HG02852 (cell line): ENCODE data around the gene STPG3.

Experiments
- ATAC-seq: cut with Tn5 transposase; IDR thresholded peaks from one replicate; pipeline ENCODE4 v1.9.1; 2021; ENCODE audit warnings: mild to moderate bottlenecking, moderate library complexity; ENCODE audit not compliant: unreplicated experiment

The STPG3 gene

GRCh38 chr9:137264067-137264466, 13.0 kb downstream of the STPG3 start:
- ATAC-seq: no peak

DNA sequence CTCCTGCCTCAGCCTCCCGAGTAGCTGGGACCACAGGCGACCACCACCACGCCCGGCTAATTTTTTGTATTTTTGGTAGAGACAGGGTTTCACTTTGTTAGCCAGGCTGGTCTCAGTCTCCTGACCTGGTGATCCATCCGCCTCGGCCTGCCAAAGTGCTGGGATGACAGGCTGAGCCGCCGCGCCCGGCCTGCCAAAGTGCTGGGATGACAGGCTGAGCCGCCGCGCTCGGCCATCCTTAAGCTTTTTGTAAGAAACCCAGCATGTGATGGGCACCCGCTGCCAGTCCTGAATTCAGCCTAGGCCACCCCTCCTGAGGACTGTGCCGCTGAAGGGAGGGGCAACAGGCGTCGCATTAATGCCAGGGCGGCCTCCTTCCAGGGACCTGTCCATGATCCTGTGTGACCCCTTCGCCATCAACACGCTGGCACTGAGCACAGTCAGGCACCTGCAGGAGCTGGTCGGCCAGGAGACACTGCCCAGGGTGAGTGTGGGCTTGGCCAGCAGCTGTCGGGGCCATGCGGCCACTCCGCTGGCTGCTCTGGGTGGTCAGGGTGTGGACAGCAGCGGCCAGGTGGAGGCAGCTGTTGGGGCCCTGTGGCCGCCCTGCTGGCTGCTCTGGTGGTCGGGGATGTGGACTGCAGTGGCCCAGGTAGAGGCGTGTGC, 14.5 kb downstream of the STPG3 start:
- no peak for ATAC-seq

DNA sequence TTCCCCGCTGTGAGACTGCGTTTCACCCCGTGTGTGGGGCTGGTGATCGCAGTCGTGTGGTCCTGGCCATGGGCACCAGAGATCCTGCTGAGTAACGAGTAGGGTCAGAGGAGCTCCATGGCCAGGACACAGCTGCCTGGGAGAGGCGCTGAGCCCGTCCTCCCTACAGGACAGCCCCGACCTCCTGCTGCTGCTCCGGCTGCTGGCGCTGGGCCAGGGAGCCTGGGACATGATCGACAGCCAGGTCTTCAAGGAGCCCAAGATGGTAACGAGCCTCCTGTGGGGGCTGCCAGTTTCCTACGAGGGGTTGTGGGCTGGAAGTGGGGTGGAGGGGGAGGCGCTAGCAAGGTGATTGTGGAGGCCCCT, 15.1 kb downstream of the STPG3 start:
- no peak for ATAC-seq

DNA sequence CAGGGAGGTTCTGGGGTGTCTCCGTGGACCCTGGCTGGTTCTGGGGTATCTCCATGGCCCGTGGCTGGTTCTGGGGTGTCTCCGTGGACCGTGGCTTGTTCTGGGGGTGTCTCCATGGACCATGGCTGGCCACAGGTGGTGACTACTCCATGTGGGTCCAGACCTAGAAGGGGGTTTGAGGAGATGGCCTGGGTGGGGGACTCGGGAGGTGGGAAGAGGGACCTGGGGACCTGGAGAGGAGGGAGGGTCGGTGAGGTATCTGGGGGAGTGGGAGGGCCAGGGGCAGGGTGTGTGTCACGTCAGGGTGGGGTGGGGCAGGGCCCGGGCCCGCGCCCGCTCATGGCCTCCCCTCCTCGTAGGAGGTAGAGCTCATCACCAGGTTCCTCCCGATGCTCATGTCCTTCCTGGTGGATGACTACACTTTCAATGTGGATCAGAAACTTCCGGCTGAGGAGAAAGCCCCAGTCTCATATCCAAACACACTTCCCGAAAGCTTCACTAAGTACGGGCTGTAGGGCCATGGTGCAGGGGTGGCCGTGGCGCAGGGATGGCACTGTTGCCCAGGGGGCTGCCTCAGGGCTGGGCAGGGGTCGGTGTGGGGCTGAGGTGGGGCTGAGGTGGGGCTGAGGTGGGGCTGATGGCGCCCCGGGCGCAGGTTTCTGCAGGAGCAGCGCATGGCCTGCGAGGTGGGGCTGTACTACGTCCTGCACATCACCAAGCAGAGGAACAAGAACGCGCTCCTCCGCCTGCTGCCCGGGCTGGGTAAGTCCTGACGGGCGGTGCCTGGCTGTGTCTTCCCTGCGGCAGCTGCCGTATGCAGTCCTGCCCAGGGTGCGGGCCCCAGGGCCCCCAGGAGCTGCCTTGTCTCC, 15.7 kb downstream of the STPG3 start:
- ATAC-seq: no peak

GRCh38 chr9:137267933-137268355, 16.9 kb downstream of the STPG3 start:
- ATAC-seq: no peak

DNA sequence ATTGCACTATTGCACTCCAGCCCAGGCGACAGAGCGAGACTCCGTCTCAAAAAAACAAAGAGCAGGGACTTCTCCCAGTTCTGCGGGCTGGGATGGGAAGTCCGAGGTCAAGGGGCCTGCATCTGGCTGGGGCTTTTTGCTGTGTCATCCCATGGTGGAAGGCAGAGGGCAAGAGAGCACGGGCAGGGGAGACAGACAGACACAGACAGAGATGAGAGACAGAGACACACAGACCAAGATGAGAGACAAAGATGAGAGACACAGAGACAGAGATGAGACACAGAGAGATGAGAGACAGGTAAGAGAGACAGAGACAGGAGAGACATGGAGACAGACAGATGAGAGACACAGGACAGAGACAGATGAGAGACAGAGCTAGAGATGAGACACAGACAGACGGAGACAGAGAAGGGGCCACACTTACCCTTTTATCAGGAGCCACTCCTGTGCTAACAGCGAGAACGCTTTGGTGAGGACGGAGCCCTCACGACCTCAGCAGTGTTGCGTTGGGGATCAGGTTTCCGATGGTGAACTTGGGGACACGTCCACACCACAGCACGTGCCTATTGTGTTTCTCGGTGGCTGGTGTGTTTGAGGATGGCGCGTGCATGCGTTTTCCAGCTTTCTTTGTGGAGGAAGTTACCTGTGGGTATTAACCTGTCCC, 17.6 kb downstream of the STPG3 start:
- ATAC-seq: no peak

DNA sequence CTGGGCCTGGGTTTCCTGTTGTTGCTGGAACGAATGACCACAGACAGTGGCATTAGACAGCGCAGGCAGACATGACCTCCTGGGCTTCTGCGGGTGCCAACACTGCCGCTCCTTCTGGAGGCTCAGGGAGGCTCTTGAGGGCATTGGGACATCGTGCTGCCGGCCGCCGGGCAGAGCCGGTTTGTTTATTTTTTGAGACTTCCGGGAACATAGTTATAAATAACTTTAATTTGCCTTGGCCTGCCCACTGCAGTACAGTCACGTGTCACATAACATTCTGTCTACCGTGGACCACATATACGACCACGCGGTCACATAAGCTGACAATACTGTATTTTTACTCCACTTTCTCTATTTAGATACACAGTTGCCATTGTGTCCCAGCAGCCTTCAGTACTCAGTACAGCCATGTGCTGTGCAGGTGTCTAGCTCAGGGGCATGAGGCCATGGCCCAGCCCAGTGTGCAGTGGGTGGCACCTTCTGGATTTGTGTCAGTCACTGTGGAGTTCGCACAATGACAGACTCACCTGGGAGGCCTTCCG, 18.2 kb downstream of the STPG3 start:
- ATAC-seq: no peak

- ATAC-seq: no peak
These were observed 20.0 kb downstream of the STPG3 start for GRCh38 chr9:137270929-137271695.

DNA sequence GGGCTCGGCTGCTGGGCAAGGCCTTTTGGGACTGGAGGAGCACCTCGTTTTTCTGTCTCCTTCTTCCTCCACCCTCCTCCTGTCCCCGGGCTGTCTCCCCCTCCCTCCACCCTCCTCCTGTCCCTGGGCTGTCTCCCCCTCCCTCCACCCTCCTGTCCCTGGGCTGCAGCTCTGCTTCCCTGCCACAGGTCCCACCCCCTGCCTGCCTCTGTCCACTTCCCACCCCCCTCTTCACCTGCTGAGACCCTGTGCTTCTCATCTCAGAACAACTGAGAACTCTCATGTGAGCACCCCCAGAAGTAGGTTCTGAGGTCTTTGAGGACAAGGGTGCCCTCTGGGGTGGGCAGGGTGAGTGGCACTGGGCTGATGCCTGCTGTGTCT, 20.6 kb downstream of the STPG3 start:
- no peak for ATAC-seq

- ATAC-seq: no peak
These were observed 21.4 kb downstream of the STPG3 start for GRCh38 chr9:137272241-137273094.

- ATAC-seq: no peak
These were observed 22.0 kb downstream of the STPG3 start for GRCh38 chr9:137273095-137273490.

GRCh38 chr9:137273611-137274320, 22.7 kb downstream of the STPG3 start:
- ATAC-seq: no peak

- no peak for ATAC-seq
These were observed 24.1 kb downstream of the STPG3 start for GRCh38 chr9:137275203-137275587.

- no peak for ATAC-seq
These were observed 24.7 kb downstream of the STPG3 start for GRCh38 chr9:137275588-137276472.

DNA sequence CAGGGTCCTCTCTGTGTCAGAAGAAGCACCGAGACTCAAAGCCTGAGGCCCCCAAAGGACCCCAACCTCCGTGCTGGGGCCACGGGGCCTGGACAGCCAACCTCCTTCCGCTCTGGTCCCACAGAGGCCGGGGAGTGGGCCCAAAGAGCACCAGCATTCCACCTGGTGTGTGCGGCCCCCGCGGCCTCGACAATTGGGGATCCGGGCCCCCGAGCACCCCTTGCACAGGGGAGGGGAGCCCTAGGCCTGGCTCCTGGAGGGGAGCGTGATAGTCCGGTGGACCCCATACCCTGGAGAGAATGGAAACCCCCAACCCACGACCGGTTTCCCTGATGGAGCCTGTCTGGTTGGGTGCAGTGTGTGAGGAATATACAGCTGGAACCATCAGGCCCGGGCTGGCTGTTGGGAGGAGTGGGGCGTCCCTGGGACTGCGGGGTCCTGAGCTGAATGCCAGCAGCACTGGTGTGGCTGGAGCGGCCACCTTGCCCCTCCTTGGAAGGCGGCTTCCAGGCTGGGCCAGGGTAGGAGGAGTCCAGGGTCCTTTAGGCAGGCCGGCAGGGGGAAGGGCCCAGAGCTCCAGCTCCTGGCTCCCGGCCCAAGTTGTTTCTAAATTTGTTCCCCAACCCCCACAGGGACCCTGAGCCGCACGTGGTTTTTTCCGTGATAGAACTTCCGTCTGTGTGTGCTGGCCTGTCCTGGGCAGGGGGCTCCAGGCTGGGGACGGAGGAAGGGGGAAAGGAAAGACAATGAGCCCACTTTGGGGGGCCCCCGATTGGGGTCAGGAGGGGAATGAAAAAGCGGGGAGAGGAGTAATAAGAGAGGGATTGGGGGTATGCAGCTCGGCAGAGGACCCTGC, 25.6 kb downstream of the STPG3 start:
- ATAC-seq: no peak

GRCh38 chr9:137277329-137278041, 26.4 kb downstream of the STPG3 start, which contains the start of gene TOR4A:
TOR4A (plus strand) TSS chr9:137277726; CDS start chr9:137278690, 964 bp downstream.
- ATAC-seq: no peak
